ENCODE data around the gene PDCD11. TPM values are rescaled to one million over a fixed set of nuclear protein-coding genes. Genes with fewer than 3 reads are reported as not detected.

The PDCD11 gene
- total and polyA plus RNA-seq, 4 donors = 8.3 to 20.9 (median 9.8) TPM

- TF ChIP-seq ZBTB33 (IDR thresholded peaks at IDR 0.05) (no peak), CTCF (IDR thresholded peaks at IDR 0.05; ENCODE audit: low read depth, low read length, missing input control) (no peak), HNF4A (conservative IDR thresholded peaks at IDR 0.05) (no peak)
Measured at GRCh38 chr10:103374263-103374662, 22.2 kb upstream of the PDCD11 start (continued).

GRCh38 chr10:103382769-103383168 lies 13.7 kb upstream of the PDCD11 start:
- 96% methylated on average over 5 of the region's 5 CpGs for WGBS
- peaks cover 5 to 36% (median 20%) of the 10 kb centered on the region in 4 donors for H3K36me3 ChIP-seq (ENCODE audit: control insufficient read depth in 4 of 4, insufficient read depth in 3 of 4, low read depth in 1 of 4, low read length in 3 of 4)
- H3K27me3 ChIP-seq (ENCODE audit: control insufficient read depth in 4 of 4, insufficient read depth in 4 of 4, low read length in 3 of 4) = no peaks in the 10 kb centered on the region
- H3K4me3 ChIP-seq (ENCODE audit: low read depth in 1 of 3, low read length in 3 of 3) = no peak overlapping the region
- TF ChIP-seq FOXA1 (IDR thresholded peaks at IDR 0.05) = no peak
- H3K9ac ChIP-seq (ENCODE audit: low read depth in 1 of 2, low read length in 2 of 2) = no peak overlapping the region
- H3K4me1 ChIP-seq (ENCODE audit: control insufficient read depth in 4 of 4, insufficient read depth in 4 of 4, low read length in 3 of 4) = no peaks in the 10 kb centered on the region
- DNase-seq (ENCODE audit: low spot score) = no peak
- no peaks in the 10 kb centered on the region for H3K9me3 ChIP-seq (ENCODE audit: control insufficient read depth in 4 of 4, low read length in 3 of 4)
- no peak overlapping the region for H3K27ac ChIP-seq (ENCODE audit: low read depth in 1 of 2, low read length in 2 of 2)

GRCh38 chr10:103394180-103394579 lies 2.2 kb upstream of the PDCD11 start:
- no peak overlapping the region for H3K27ac ChIP-seq (ENCODE audit: low read depth in 1 of 2, low read length in 2 of 2)
- DNase-seq (ENCODE audit: low spot score) = no peak
- H3K4me3 ChIP-seq (ENCODE audit: low read depth in 1 of 3, low read length in 3 of 3) = no peak overlapping the region
- no peaks in the 10 kb centered on the region for H3K27me3 ChIP-seq (ENCODE audit: control insufficient read depth in 4 of 4, insufficient read depth in 4 of 4, low read length in 3 of 4)
- no peak for TF ChIP-seq FOXA2 (IDR thresholded peaks at IDR 0.05)
- TF ChIP-seq REST (IDR thresholded peaks at IDR 0.05) = no peak
- no peak for TF ChIP-seq FOXA1 (IDR thresholded peaks at IDR 0.05)
- no peak for TF ChIP-seq SP1 (IDR thresholded peaks at IDR 0.05)
- no peak for TF ChIP-seq HNF4G (IDR thresholded peaks at IDR 0.05)
- TF ChIP-seq GABPA (IDR thresholded peaks at IDR 0.05 in 1 of 2, conservative IDR thresholded peaks at IDR 0.05 in 1 of 2) = no peak
- TF ChIP-seq YY1 (IDR thresholded peaks at IDR 0.05) = no peak
- no peak for TF ChIP-seq EGR1 (IDR thresholded peaks at IDR 0.05; ENCODE audit: low read depth in 2 of 2)
- no peaks in the 10 kb centered on the region for H3K9me3 ChIP-seq (ENCODE audit: control insufficient read depth in 4 of 4, low read length in 3 of 4)
- H3K36me3 ChIP-seq (ENCODE audit: control insufficient read depth in 4 of 4, insufficient read depth in 3 of 4, low read depth in 1 of 4, low read length in 3 of 4) = peaks cover 7 to 26% (median 20%) of the 10 kb centered on the region in 4 donors
- no peak overlapping the region for H3K9ac ChIP-seq (ENCODE audit: low read depth in 1 of 2, low read length in 2 of 2)
- 93% methylated on average over 14 of the region's 14 CpGs for WGBS
- peaks cover 8 to 26% (median 23%) of the 10 kb centered on the region in 4 donors for H3K4me1 ChIP-seq (ENCODE audit: control insufficient read depth in 4 of 4, insufficient read depth in 4 of 4, low read length in 3 of 4)

Data from liver (tissue), 9 donors.